GM18520 (cell line): Measurements from ENCODE around the gene FARP2.
"Not testable (repeated sequence)": the region's sequence is repeated elsewhere in the genome, so short reads cannot be mapped to it uniquely, and the experiment has no call there.

ENCODE experiments used
- ATAC-seq: cut with Tn5 transposase; IDR thresholded peaks from one replicate; pipeline ENCODE4 v1.9.1; 2021; ENCODE audit not compliant: unreplicated experiment

The FARP2 gene, protein sequence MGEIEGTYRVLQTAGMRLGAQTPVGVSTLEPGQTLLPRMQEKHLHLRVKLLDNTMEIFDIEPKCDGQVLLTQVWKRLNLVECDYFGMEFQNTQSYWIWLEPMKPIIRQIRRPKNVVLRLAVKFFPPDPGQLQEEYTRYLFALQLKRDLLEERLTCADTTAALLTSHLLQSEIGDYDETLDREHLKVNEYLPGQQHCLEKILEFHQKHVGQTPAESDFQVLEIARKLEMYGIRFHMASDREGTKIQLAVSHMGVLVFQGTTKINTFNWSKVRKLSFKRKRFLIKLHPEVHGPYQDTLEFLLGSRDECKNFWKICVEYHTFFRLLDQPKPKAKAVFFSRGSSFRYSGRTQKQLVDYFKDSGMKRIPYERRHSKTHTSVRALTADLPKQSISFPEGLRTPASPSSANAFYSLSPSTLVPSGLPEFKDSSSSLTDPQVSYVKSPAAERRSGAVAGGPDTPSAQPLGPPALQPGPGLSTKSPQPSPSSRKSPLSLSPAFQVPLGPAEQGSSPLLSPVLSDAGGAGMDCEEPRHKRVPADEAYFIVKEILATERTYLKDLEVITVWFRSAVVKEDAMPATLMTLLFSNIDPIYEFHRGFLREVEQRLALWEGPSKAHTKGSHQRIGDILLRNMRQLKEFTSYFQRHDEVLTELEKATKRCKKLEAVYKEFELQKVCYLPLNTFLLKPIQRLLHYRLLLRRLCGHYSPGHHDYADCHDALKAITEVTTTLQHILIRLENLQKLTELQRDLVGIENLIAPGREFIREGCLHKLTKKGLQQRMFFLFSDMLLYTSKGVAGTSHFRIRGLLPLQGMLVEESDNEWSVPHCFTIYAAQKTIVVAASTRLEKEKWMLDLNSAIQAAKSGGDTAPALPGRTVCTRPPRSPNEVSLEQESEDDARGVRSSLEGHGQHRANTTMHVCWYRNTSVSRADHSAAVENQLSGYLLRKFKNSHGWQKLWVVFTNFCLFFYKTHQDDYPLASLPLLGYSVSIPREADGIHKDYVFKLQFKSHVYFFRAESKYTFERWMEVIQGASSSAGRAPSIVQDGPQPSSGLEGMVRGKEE

DNA sequence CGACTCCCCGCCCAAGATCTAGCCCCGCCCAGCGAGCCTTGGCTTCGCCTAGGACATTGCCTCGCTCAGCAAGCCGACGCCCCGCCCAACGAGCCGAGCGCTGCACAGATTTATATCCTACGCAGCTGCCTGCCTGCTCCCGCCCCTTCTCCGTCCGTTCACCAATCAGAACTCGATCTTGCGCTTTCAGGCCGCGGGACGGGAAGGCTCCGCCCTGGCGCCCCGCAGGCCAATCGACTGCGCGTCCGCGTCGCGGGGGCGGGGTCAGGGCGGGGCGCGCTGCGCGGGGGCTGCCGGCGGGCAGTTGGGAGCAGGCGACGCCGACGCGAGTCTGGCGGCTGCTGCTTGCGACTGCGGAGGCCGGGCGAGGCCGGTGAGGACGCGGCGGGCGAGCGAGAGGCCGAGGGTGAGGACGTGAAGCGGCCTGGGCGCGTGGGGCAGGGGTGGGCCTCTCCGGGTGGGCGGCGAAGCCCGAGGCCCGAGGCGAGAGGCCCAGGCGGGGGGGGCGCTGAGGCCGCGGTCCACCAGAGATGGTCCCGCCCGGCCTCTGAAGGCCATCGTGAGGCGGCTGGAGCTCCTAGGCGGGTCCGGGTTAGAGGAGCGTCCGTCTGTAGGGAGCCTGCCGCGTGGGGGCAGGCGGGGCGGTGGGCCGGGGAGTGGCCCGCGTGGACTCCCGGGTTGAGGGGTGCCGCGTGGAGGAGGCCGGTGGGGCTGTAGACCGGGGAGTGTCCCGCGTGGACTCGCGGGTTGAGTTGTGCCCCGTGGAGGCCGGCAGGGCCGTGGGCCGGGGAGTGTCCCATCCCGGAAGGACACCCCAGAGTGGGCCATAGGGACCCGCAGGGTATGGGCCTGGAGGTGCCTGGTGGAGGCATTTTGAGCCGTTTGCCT lies at the start of gene FARP2:
TSS of gene FARP2 (plus strand) at position 303 of the 888 bp plus-strand sequence. CDS start 16,823 bp downstream, outside the sequence.
- ATAC-seq: peak; percentile 74

DNA sequence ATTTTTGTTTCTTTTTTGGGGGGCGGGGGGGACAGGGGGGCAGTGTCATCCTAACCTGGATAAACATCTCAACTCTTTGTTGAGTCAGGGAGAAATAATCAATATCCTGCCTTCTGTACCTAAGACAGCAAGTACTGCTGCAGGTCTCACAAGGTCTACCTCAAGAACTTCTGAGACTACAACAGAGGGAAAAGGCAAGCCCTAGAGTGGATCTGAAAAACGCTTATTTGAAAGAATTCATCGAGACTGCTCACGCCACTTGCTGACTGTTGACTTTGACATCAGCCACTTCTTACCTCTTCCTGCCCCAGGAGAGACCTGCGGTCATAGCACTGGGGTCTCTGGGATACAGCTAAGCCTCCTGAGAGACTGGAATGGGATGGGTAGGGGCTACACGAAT lies 49.0 kb upstream of the FARP2 start:
- ATAC-seq: no peak

DNA sequence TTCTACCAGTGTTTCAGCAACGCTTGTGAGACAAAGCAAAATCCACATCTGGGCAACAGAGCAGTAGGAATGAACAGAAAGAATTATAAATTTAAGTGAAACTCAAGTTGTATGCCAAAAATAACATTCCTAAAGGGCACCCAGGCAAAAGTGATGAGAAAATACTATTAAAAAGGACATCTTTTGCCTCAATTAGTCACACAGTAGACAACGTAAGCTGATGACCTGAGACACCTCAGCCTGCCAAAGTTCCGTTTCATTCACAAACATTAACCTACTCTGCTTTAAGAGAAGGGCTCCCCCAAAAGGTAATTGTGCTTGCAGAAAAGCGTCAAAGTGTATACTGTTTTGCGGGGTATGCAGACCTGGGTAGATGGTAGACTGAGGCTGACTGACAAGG lies 47.8 kb upstream of the FARP2 start:
- ATAC-seq: no peak

DNA sequence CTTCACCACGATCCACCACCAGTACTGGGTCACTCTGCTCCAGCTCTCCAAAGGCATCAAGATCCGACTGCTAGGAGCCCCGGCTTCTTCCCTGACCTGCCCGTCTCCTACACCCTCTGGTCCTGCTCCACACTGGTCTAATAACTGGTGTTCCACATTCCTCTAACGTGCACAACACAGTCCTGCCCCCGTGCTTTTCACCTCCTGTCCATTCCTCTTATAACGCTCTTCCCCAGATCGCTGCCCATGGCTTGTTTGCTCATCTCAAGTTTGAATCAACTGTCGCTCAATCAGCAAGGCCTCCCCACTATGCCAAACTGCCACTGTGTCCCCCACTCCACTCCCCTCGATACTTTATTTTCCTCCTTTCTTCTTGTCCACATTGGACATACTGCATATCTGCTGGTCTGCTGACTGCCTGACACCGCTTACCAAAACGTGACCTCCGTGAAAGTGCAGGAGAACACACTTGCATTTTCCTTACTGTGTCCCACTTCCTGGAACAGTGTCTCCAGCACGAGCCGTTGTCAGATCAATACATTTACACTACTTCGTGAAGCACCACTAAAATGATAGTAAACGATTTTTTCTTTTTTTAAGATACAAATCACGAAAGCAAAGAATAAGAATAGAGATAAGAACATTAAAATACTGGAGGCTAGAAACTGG lies 47.1 kb upstream of the FARP2 start:
- ATAC-seq: no peak

DNA sequence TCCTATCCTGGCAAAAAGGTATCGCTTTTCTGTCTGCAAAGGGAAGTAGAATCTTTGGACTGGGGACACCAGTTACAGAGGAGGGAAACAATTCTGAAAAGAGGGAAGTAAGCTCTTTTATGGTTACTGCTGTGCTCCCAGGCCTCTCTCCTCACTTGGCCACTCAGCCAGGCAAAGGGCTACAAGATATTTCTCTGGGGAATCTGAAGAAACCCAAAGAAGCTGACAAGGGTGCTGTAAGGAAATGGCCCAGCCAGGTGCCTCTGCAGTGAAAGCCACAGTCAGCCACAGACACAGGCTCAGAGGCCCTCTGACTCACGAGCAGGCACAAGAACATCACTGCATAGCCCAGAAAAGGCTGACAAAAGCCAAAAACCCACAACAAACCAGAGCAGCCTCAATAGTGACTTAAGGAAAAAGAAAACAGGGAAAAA lies 46.4 kb upstream of the FARP2 start:
- no peak for ATAC-seq

DNA sequence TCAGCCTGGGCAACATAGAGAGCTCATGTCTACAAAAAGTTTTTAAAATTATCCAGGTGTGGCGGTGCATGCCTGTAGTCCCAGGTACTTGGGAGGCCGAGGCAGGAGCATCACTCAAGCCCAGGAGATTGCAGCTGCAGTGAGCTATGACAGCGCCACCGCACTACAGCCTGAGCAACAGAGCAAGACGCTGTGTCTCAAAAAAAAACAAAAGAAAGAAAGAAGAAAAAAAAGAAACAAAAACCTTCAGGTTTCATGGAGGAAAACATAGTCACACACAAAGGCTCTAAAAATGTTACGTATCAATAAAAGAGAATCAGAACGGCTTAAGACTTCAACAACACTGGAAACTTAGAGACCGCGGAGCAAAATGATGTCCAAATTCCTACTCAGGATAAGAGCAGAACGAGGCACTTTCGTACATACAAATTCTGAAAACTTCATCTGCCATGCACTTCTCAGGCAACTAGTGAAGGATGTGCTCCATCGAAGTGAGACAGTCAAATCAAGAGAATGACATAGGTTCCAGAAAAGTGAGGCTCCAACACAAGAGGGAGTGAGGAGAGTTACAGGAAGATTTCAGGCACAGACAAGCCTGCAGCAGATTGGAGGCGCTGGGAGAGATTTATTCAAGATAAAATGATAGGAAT lies 45.0 kb upstream of the FARP2 start:
- ATAC-seq: no peak

DNA sequence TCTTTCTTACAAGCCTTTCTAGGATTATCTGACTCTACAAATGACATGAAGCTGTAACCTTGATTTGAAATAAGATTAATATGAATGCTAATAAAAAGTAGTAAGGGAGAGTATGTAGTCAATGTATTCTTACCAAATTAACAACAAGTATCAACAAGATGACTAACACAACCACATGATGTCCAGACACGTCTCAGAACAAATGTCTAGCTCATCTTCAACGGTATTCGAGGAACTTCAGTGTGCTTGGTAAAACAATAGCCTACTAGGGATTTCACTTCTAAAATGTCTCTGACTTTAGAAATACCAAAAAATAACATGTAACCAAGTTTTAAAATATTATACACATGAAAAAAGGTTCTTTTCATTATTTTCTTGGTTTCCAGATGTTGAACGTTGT lies 44.0 kb upstream of the FARP2 start:
- ATAC-seq: no peak

DNA sequence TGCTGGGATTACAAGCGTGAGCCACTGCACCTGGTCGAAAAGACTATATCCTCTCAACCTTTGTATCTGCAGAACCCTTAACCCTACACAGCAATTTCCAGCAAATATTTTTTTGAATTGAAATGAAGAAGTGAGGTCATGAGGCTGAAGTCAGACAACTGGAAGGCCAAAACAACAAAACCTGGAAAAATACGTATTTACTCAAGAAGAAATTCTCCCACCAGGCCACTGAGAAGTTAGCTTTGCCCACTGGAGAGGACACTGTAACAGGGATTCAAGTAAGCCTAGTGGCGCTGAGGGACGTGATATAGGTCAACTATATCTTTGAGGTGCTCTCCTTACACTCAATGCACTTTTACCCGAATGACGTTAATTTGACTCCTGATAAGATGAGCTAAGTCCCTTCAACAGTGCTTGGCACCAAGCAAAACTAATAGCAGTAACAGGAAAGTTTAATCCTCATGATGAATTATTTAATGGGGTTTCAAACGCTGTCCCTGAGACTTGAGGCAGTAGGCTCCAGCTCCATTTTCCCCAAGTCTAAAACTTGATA lies 42.5 kb upstream of the FARP2 start:
- no peak for ATAC-seq

DNA sequence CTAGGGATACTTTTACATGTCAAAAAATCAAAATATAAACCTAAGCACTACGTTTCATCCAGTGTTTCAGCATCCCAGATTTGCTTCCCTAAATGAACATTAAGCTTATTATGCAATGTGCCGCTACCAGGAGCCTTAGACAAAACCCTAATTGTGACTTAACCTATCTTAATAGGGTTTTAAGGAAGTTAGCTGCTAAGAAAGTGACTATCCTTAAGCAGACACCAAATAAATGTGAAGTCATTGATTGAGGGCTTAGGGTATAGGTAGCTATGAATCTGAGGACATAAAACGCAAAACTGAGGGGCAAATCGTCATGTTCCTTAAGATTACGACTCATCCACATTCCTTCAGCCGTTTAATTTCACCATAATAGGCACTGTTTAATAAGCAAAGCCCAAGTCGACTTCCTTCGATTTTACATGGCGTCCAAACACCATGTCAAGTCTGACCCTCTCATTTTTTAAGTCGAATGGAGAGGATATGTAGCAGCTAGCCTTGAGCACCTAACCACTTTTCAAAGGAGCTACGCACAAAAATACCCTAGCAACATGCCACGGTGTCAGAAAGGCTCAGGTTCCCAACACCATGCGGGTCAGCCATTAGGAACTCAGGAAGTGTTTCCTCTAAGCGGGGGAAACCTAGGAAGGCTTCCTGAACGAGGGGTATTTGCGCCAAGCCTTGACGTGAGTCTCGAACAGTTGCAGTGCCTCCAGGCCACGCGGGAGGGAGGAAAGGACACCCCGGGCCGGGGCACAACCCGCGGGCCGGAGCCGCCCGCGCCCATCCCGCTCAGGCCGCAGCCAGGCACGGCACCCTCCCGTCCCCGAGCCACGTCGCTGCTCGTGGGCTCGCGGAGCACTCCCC lies 41.6 kb upstream of the FARP2 start:
- no peak for ATAC-seq

DNA sequence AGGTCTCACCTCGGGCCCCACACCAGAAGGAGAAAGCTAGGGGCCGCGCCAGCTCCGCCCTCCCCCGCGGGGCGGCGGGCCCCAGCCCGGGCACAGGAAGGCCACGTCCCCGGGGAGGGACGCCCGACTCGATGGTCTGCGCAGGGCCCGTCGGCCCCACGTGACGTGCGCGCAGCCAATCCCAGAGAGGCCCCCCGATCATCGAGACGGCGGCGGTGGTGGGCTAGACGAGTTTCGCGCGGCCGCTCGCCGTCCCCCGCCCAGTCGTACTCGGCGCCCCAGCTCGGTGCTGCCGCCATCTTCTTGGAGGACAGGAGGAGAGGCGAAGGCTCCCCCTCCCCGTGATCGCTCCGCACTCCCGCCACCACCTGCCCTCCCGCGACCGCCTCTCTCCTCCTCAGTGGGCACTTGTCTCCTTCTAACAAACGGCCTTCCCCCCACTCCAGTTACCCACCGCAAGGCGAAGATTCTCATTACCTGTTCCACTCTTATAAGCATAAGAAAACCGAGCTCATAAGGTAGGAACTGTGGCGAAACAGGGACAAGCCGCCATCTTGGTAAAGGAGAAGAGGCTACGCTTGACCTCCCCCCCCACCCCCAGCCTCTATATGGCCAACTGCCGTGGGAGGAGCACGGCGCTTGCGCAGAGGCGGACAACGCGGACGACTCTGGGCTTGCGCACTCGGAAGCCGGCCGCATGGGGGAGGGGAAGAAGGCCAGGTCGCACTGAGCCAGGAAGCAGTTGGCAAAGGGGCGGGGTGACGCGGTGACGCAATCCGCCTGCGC lies 40.8 kb upstream of the FARP2 start, which contains the start of gene HDLBP:
TSS of gene HDLBP (minus strand) at position 580 of the 786 bp plus-strand sequence. CDS start 48,803 bp downstream, outside the sequence.
- peak; percentile 64 for ATAC-seq

DNA sequence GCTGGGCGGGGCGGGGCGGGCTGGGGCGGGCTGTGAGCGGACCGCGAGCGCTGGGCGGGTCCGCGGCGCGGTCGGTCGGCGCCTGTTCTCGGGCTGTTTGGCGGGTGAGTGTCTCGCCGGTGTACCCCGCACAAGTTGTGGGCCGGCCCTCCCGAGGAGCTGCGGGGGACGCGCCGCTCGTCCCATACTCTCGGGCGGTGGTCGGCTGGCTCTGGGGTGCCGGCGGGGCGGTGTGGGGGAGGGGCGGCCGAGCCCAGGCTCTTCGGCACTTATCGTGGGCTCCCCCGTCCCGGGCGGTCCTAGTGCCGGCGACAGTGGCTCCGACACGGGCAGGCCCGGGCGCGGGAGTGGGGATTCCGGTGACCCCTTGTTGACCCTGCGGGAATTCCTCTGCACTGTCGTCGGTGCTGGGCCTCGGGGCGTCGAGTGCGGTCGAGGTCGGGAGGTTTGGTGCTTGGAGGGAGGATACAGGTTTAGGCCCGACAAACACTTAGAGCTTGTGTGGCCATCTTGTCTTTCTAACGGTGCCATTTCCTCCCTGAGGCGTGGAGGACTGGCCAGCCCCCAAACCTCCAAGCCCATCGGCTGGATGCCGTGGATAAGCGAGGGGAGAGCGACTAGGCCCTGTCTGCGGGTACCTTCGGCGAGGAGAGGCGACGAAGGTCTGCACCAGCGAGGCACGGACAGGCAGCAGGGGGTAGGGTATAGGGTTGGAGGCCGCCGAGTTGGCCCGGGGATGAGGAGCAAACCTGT lies 40.0 kb upstream of the FARP2 start, which contains the start of gene SEPTIN2:
TSS of gene SEPTIN2 (plus strand) at position 47 of the 753 bp plus-strand sequence. CDS start 8,308 bp downstream, outside the sequence.
- ATAC-seq: peak; percentile 26

DNA sequence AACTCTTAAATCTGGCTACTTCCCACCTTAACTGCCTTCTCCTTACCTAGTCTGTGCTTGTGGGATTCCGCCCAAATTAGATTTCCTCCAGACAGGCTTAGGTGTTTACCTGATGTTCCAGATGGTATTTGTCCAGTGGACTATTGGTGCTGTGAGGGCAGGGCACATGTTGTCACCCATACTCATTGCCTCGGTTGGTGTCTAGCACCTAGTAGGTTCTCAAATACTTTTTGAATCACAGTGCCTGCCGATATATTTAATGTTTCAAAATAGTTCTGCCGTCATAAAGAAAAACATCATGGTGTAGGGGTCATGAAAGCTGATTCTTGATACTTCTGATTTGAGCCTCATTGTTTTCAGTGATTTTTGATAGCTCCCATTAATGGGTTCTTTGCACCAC lies 39.3 kb upstream of the FARP2 start:
- ATAC-seq: no peak

DNA sequence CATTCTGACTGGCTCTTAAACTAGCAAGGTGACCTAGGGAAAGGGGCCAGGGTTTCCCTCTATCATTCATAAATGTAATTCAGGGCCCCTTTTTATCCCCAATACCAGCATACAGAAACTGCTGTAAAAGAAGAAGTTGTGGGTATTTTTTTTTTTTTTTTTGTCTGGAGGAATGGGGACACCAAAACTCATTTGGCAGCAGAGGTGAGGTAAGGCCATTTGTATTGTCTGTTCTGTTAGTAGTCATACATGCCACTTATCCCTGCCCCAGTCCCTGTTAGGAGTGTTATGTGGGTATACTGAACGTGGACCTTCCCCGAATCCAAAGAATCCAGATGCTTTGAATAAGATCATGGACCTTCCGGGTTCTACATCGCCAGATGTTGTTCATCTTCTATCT lies 38.7 kb upstream of the FARP2 start:
- no peak for ATAC-seq

DNA sequence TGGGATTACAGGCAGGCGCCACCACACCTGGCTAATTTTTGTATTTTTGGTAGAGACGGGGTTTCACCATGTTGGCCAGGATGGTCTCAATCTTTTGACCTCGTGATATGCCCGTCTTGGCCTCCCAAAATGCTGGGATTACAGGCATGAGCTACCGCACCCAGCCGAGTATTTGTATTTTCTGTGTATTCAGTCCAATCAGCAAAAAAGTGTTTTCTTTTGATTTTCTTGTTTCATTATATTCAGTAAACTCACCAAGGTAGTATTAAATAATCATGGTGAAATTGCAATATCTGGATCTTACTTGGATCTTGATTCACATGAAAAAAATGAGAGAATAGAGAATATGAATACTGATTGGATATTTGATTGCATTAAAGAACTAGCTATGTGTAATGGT lies 37.3 kb upstream of the FARP2 start:
- ATAC-seq: not testable (repeated sequence)

DNA sequence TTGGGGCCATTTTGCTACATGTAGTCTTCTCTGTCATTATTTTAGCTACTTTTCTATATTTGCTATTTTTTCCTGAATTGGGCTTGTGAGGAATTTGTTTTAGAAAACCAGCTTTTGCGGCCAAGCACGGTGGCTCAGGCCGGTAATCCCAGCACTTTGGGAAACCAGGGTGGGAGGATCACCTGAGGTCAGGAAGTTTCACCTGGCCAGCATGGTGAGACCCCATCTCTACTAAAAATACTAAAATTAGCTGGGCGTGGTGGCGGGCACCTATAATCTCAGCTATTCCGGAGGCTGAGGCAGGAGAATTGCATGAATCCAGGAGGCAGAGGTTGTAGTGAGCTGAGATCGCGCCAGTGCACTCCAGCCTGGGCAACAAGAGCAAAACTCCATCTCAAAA lies 35.7 kb upstream of the FARP2 start:
- ATAC-seq: no peak

DNA sequence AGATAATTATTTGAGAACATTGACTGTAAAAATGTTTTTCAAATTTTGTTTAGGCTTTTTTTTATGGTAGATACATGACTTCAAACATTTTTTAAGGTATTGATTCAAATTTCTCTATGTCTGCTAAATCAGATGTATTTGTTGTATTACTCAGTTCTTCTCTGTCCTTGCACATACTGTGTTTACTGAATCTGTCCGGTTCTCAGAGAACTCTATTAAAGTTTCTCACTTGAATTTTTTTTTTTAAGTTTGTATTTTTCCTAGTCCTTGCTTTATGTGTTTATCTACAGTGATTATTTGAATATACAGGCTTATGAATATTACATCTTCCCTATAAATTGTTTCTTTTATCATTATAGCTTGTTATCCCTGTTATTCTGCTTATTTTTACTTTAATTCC lies 35.1 kb upstream of the FARP2 start:
- ATAC-seq: no peak

DNA sequence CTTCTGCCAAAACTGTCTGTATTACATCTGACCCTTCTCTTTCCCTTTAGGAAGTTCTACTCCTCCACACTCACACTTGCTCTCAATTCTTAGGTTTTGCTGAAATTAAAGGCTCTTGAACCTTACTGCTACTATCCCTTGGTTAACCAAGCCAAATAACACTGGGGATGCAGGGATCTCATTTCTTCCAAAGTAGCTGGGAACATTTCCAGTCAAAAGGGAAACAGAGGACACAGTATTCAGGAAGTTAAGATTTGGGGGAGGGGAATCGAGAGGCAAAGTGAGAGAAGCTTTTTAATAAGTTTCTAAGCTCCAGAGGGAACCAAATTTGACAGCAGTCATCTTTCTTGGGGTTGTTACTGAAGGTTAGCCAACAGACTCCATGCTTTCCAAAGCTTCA lies 34.2 kb upstream of the FARP2 start:
- no peak for ATAC-seq
